Suppressor macrophage (primary cell): ENCODE results near the gene RNF157.

Source experiments
- DNase-seq, 4 experiments: peaks; one replicate each; pipeline ENCODE4 v3.0.0-alpha.2; 2020 to 2022

The RNF157 gene

DNA sequence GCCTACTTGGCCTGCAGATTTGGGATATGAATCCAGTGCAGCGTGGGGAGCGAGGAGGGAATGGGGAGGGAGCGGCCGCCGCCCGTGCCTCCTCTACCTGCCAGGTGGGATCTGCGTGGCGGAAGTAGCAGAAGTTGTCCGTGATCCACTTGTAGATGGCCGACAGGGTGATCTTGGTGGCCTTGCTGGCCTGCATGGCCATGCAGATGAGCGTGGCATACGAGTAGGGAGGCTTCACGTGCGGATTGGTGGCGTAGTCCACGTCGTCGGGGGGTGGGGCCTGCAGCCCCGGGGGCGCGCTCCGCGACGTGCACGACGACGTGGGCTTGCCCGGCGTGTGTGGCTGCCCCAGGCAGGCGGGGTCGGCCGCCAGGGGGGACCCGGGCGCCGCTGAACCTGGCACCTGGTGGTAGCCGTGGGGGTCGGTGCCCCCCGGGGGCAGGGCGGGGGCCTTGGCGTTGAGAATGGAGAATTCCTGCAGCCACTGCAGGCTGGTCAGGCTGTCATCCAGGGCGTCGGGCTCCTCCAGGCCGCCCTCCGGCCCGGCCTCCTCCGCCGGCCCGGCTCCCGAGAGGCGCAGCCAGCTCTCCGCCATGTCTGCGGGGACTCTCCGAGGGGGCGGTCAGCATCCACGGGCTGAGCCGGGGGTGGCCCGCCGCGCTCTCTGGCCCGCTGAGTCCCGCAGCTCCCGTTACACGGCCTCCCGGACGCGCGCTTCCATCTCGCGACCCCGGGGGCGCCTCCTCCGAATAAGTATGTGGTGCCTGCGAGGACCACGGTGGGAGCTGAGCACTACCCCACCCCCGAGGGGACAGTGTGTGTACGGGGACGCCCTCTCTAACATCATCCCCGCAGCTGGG, 100.3 kb downstream of the RNF157 start:
- DNase-seq, result peak in 1 of 4 experiments; percentile 26

DNA sequence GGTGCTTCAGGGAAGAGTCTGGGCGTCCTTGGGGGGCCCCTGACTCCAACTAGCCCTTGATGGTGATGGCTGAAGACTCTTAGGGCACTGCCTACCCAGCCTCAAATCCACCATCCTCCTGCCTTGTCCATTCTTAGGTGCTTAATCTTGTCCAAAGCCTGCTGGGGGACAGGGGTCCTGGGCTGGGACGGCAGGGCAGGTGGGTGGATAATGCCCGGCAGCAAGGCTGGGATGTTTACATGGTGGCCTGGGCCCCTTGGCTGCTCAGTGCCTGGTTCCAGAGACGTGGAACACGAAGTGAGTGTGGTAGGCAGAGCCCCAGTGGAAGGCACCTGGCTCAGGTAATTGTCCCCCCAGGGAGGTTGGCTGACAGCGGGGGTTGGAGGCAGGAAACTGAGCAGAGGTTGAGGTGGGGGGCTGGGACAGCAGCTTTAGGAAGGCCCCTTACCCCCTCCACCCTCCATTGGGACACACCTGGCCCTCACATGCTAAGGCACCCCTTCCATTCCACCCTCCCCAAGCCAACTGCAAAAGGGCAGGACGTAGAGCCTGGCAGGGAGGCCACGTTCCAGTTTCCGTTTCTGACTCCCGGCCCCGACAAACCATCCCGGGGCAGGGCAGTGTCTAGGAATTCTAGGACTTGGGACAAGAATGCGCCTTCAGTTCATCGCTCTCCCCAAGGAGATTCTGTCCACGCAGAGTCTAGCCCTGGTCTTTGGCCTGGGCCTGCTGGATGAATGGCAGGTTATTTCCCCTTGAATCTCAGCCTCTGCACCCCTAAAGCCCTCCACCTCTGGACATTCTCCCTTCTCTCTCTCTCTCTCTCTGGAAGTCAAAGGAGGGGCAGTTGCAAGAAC, 101.2 kb downstream of the RNF157 start:
- DNase-seq, result no peak

DNA sequence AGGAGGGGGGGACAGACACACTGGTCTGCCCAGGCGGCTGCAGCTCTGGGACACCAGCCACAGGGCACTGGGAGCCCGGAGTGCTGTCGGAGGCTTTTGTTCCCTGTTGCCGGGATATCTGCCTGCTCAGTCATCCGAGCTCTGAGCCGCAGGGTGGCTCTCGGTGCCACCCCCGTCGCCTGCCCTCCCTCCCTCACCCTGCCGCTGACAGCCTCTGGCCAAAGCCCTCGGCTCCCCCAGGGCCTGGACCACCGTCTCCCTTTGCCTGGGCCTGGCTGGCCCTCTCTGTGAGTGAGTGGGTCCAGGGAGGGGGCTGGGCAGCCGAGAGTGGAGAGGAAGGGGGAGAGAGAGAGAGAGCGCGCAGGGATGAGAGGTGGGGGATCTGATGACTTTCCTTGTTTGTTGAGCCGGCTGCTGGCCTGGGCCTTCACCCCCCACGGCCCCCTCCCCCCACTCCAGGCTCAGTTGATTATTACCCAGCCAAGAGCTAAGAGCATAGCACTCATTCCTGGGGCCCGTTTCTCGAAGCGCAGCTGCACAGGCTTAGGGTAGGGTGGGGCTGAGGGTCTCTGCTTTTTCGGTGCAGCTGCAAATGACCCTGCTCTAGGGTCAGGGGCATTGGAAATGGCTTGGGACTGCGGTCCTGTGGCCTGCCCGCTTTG, 101.9 kb downstream of the RNF157 start:
- DNase-seq, result no peak

DNA sequence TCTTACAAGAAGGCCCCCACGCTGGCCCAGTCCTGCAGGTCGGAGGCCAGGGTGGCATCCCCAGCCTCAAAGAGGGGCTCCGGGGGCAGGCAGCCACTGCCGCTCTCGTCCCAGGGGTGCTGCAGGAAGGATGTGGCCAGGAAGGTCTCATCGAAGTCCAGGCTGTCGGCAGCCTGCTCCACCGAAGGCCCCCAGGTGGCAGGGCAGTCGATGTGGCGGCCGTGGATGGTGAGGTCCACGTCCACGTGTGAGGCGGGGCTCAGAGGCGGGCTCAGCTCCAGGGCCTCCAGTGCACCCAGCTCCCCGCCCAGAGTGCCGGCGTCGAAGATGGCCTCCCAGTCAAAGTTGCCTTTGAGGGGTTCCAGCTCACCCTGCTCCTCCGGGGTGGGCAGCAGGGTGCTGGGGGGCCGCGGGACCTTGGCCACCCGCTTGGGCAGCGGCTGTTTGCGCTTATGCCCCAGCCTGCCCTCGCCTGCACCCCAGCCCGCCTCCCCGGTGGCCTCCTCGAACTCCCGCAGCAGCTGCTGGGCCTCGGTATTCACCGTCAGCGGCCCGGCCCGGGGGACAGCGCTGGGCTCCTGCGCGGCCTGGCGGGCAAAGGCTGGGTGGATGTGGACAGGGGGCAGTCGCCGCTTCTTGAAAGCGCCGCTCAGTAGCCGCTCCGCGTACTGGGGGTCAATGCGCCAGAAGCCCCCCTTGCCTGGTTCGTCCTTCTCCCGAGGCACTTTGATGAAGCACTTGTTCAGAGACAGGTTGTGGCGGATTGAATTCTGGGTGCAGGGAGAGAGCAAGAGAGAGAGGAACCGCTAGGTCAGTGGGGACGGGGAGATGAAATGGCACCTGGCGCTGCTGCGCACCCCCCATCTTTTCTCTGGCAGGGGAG, 102.7 kb downstream of the RNF157 start:
- no peak for DNase-seq

DNA sequence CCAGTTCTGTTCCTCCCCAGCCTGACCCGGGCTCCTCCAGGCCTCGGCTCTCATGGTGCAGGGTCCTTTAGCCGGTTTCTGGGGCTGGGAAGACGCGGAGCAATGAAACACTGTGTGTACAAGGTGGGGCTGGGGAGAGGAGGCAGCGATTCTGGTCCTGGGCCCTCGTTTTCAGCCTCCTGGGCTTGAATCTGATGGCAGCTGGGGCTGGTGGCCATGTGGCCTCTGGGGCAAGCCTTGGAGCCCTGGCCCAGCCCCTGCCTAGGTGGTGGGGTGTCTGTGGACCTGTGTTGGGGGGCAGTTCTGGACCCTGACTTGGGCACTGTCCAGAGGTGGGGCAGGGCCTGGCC, 103.3 kb downstream of the RNF157 start:
- no peak for DNase-seq

DNA sequence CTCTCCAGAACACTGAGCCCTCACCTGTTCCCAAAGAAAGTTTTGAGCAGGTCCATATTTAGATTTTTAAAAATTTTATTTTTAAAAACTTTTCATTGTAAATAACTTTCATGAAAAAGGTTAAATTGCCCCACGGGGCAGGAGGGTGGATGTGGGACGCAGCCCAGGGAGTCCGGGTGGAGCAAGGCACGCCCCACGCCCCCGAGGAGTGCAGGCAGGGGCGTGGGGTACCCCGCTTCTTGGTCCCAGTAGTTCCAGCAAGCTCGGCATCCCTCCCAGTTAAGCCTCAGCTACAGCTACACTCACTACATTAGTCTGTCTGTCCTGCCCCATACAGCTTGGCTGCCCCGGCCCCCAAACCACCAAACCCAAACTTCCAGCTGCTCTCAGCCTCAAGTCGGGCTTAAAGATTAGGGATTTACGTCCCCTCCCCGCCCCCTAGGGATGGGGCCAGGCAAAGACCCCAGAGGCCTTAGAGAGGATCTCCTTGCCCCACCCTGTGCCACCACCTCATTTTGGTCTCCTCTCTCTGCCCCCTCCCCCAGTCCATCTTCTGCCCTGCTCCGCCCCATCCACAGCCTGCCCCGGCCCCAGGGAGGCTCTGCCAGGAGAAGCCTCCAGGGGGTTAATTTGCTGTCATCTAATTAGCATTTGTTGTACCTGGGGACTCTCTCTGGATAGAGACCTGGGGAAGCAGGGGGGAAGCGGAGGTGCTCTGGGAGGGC, 103.9 kb downstream of the RNF157 start:
- no peak for DNase-seq

DNA sequence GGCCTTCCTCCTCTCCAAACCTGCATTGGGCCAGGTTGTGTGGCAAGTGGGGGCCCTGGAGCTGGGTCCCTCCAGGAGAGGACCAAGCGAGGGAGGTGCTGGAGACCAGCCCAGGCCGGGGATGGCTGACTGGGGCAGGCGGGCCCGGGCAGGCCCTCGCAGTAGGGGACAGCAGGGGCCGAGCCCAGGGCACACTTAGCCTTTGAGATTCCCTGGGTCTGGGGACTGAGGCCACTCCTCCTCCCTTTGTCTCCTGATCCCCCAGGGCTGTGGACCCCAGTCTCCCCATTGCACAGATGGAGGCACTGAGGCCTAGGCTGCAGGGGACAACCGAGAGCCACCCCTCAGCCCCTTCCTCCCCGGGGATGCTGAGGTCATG, 104.5 kb downstream of the RNF157 start:
- DNase-seq, result no peak

DNA sequence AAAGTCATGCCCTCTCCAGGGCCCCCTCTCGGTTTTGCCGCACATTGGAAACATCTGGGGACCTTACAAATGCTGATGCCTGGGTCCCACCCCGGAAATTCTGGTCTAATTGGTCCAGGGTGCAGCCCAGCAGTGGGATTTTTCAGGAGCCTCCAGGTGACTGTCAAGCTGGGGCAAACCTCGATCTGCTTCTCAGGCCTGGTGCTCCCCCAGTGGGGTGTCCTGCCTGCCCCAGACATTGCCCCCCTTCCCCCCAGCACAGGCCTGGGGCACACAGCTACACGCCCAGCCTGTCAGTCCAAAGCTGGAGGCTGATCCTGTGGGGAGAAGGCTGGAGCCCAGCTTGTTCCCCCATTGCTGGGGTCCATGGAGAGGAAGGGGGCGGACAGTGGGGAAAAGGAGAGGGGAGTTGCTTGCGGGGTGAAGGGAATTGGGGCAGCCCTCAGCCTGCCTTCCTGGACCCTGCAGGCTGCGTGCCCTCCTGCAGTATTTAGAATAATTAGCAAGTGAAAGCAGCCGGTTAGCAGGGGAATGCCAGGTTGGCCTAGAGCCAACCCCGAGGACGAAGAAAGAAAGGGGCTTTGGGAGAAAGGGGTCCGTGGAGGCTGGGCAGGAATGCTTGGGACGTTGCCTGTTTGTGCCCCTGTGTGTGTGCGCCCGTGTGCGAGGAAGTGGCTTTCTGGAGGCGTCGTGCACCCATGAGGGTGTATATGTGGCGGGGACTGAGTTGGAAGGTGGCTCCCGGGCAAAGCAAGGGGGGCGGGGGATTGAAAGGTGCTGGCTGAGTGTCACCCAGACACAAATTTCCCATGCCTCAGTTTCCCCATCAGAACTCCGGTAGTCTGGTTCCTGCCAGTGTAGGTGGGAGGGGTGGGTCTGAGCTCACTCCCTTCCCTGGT, 105.1 kb downstream of the RNF157 start:
- DNase-seq, result no peak

DNA sequence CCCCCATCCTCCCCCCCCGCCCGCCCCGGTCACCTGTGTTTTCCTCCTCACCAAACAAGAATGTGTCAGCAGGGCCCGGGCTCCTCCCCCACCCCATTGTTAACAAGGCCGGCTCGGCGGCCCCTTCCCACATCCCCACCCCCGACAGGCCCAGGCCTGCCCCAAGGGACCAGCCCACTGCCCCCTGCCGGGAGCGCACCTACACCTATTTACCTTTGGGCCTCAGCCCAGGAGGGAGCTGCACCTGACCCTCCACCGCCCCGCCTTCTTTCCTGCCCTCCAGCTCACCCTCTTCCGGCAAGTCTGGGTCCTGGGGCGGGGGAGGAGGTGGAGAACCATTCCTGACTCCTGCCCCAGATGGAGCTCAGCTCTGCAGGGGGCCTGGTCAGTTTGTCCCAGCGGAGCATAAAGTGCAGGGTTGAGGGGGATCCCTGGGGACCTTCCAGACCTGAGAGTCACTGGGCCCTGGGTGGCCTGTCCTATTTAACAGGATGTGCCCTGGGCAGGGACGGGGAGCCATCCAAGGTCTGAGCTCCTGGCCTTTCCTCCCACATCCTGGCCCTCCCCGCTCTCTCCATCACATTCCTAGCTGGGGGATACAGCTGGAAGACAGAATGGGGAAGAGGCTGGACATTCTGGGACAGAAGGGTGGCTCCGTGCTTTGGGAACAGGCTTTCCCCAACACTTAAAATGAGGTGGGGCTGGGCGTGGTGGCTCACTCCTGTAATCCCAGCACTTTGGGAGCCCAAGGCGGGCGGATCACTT, 107.5 kb downstream of the RNF157 start:
- DNase-seq, result no peak

DNA sequence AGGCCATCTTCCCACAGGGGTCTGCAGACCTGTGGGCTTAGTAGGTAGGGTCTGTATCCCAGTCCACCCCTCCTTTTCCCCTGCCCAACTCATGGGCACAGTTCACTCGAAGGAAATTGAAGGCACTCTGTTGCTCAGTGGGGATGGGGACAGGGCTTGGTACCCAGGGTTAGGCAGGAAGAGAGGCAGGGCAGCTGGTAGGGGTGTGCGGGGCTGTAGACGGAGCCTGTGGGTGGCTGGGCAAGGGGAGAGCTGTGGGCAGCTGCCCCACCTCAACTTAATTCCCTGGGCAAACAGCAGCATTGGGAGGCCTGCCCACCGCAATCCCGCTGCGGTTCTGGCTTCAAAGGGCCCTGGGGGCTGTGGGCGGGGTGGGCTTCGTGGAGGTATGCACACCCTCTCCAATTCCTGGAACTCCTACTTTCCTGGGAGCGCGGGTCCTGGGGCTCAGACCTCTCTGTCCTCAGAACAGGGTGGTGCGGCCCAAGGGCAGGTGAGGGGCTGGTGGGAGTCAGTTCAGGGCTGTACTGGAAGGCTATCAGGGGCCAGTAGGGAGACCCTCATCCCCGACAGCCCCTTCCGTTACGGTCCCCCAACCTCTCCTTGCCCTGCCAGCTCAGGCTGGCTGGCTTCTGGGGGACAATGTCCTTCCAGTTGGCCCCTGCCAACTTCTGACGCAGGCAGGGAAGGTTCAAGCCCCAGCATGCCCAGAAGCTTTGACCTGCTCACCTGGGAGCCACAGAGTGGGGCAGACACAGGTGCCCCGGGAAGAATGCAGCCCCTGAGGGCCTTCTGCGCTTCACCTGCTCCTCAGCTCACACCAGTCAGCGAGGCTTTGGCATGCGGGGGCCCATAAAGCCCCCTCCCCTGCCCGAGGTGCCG, 108.4 kb downstream of the RNF157 start:
- DNase-seq, result no peak

DNA sequence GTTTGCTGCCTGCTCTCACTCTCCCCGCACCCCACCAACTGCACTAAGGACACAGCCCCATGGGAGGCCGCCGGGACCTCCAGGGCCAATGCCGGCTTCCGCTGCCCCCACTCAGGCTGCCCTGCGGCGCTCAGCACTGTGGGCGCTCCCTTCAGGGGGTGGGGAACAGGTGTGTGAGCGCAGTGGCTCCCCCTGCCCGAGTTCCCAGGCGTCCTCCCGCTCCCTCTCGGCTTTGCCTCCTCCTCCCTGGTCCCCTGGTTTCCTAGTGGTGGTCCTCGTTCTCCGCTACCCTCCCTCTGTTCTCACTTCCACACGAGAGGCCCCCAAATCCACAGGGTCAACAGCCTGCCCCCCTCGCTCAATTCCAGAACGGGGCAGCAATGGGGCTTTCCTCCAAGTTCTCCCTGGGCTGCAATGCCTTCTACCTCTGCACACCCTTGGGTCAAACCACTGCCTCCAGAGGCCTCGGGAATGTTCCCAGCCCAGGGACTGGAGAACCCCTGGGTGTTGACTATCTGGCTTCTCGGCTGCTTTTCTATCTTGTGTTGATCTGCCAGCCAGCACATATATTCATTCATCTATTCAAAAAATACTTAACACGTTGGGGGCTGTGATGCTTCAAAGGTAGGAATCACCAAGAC, 109.1 kb downstream of the RNF157 start:
- DNase-seq, result no peak

DNA sequence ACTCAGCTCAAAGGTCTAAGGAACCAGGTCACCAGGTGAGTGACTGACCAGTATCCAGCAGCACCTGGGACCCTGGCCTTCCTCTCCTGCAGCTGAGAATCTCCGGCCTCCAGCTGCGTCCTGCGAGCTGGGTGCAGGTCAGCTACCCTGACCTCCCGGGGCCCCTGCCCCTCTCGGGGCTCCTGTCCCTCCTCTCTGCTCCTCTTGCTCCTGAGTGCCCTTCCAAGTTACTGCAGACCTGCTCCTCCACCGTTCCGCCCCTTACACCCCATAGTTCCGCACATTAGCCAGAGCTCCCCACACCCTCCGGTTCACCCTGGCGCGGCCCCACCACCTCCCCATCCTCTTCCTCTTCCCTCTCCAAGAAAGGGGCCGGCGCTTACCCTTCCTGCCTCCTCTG, 109.8 kb downstream of the RNF157 start:
- no peak for DNase-seq

DNA sequence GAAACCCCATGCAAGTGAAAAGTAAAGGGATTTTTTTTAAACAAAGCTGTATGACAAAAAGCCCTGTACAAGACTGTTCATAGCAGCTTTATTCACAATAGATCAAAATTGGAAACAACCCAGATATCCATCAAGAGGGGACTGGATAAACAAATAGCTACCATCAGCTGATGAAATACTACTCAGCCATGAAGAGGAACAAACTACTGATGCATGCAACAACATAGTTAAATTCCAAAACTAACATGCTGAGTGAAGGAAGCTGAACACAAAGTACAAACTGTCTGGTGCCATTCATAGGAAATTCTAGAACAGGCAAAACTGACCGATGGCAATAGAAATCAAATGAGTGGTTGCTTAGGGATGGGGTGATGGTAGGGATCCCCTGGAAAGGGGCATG, 114.4 kb downstream of the RNF157 start:
- DNase-seq, result no peak

DNA sequence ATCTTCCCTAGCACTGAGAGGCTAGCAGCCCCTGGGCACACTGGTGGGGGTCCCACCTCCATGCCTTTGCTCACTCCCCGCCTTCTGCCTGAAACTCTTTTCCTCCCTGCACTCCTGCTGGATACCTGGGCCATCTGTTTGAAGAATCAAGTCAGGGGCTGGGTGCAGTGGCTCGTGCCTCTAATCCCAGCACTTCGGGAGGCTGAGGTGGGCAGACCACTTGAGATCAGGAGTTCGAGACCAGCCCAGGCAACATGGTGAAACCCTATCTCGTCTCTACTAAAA, 115.0 kb downstream of the RNF157 start:
- DNase-seq, result no peak

DNA sequence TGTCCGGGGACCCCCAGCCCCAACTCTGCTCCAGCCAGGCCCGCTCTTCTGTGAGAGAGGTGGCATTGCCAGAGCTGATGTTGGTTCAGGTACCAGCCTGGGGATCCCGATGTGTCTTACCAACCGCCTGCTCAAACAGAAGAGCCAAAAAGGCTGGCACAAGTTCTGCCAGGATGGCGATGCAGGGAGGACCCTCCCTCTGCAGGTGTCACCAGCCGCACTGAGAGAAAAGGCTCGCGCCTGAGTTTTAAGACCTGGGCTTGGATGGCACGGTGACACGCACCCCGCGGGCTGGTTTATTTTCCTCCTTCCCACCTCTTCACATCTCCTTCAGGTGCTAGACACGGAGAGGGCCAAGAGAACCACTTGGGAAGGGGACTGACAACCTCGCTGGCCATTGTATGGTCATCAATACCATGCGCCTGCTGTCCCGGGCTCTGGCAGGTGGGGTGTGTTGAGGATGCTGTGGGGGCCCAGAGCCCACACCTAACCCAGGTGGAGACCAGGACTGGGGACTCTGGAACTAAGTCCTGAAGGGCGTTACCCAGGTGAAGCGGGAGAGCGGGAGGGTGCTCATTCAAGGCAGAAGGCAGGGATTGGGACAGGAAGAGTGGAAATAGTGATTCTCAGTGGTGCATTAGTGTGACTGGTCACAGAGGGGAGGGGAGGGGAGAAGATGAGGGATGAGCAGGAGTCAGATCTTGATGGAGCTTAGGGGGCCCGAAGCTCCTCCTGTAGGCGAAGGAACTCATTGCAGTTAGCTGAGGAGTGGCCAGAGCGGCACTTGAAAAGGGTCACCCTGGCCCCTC, 115.5 kb downstream of the RNF157 start:
- peak in 1 of 4 experiments; percentile 18 for DNase-seq

DNA sequence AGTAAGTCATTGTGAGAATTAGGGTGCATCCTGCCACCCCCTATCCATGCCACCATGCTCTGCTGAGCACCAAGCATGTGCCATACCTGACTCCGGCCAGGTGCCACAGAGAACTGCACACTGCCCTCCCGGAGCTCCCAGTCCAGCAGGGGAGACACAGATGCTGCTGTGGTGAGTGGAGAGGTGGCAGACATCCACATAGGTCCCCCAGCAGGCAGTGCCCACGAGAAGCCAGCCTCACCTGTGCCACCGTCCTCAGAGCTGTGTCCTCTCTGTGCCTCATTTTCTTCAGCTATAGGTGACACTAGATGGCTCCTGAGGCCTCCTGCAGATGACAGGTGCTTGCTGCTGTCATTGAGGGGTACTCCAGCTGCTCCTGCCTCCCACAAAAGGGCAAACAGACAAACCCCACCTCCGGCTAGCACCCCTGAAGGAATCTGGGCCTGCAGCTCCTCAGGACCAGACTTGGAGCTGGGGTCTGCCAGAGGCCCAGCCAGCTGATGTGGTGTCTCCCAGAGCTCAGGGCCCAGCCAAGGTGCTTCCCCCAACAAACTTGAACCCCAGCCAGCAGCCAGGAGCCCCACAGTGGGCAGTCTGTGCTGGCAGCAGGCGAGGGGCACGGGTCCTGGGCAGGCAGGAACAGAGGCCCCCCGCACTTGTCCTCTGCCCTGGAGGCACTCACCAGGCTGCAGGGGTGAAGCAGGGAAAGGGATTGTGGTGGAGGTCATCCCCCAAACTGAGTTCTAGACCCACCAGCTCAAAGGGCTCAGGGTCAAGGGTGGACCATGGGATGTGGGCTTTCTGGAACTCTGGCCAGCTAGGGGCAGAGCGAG, 116.3 kb downstream of the RNF157 start:
- no peak for DNase-seq

DNA sequence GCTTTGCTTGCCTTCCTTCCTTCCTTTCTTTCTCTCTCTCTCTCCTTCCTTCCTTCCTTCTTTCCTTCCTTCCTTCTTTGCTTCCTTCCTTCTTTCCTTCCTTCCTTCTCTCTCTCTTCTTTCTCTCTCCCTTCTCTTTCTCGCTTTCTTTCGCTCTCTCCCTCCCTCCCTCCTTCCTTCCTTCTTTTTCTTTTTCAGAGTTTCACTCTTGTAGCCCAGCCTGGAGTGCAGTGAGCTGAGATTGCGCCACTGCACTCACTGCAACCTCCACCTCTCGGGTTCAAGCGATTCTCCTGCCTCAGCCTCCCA, 117.1 kb downstream of the RNF157 start:
- DNase-seq, result no peak
